GM18519 (cell line): Measurements from ENCODE around the gene FECH.
"Not testable (repeated sequence)": the region's sequence is repeated elsewhere in the genome, so short reads cannot be mapped to it uniquely, and the experiment has no call there.

ENCODE experiments used
- ATAC-seq: cut with Tn5 transposase; IDR thresholded peaks from one replicate; pipeline ENCODE4 v1.9.1; 2021; ENCODE audit warnings: mild to moderate bottlenecking, moderate library complexity; ENCODE audit not compliant: unreplicated experiment, low FRiP score

The FECH gene

DNA sequence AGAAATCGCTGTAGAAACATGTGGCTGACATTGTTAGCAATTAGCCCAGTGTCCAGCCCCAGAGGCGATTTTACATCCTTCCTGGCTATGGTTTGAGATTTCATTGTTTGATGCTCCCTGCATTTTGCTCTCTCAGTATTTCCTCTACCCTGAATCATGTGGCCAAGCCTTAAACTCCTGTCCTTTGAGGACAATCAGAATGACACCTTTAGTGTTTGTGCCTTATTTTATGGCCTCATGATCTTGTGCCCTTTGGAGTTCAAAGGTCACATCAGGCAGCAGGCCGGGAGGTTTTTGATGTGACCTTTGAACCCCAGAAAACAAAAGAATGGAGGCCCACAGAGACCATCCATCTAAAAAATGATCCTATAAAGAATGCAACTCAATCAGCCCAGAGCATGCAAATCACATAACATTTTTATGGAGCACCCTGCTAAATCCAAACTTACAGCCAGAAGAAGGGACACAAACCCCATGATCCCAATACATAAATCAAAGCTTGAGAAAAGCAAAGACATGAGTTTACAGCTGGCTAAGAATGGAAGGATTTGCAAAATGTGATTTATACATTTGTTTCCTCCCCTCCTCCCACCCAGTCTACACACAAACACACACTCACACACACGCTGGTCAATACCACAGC is 52.5 kb downstream of the FECH start:
- ATAC-seq, result no peak

DNA sequence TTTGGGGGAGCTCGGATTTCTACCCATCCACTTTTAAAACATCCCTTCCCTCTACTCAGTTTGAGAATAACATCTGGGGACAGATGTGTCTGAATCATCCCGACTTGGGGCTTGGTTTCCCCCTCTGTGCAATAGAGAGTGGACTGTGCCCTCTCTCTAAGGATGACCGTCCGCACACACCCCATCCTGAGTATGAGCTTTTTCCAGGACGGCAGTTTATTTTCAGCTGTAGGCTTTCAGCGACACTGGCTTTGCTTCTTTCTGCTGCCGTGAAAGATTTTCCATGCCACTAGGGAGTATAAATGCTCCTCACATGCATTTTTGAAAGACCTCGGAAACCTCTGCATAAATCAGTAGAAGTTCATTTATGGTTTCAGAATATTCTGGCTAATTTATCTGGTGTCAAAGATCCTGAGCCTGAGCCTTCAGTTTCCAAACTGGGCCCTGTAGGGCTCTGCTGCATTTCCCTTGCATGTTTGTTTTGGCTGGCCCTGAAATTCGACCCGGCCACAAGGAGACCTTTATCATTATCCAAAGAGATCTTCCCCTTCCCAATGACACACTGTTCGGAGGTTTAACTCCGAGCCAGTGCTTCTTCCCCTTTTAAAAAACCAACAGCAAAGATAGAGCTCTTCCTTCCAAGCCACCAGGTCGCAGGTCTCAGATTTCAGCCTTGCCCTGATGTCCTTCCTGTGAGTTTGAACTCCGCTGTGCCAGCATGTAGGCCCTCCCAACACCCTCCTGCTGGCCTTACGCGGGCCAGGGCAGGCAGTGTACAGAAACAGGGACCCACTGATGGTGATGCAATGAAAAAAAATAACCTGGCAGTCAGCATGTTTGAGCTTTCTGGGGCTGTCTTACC is 53.3 kb downstream of the FECH start:
- ATAC-seq, result no peak

DNA sequence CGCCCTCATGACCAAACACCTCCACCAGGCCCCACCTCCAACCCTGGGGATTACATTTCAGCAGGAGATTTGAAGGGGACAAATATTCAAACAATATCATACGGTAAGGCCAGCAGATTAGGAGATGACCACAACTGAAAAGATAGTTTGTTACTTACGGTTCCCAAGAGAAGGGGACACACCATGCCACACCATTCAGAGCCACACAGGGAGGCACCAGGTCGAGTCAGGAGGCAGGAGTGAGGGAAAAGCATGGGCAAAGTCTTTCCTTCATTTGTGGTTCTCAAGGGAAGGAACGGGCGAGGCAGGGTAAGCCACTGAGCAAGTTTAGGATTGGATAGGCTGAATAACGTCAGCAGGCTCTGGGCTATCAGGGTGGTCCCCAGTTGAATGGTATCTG is 57.4 kb downstream of the FECH start:
- ATAC-seq, result no peak

DNA sequence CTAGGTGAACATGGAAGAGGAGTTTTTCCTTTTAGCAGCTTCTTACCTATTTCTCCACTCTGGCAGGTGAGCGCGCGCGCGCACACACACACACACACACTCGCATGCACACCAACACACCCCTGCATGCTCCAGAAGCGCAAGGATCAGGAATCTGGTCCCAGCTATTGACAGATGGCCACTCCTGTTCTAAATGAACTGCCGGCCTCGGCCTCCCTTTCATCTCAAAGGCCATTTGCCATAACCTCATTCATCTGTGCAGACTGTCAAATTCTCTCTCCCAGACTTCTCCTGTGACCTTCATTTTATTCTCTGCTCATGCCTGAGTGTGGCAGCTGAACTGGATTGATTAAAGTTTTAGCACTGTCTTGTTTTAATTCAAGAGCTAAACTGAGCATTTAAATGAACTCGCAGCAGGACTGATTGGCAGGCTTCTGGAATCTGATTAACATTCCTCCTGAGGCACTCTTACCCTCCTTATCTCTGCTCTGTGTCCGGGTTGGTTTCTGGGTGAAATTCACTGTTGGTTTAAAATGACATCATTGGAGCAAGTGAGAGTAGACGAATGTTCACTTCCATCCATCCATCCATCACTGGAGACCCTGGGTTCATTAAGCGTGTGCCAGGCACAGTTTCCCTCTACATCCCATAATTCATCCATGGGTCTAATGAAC is 58.8 kb downstream of the FECH start:
- no peak for ATAC-seq

DNA sequence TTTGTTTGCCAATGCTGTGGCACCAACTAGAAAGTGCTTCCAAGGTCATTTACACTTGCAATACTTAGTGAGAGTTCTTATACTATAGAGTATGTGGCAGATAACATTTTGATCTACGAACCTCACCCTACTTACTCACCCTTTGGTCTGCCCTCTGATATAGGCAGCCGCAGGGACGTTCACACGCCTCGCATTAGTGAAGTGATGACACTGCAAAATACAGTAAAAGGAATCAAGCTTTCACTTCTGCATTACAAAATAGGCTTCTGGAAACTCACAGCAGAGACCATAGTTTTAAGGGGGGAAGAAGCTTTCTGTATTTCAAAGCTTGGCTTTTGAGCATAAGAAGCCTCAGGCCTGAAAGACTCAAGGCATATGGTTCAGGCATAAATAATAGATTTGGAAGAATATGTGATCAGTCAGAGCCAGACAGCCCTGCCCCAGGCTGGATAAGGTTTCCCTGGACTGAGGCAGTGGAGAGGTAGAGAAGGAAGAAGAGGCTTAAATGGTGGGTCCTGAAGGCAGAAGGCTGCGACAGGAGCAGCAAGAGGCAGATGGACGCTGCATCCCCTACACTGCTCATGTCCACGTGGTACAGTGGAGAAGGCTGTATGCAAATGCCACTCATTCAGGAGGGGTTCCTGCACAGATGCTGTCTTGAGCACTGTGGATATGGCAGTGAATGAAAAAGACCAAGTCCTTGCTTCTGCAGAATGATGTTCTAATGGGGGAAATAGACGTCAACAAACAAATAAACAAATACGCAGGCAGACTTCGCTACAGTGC is 63.1 kb downstream of the FECH start:
- peak; percentile 62 for ATAC-seq

DNA sequence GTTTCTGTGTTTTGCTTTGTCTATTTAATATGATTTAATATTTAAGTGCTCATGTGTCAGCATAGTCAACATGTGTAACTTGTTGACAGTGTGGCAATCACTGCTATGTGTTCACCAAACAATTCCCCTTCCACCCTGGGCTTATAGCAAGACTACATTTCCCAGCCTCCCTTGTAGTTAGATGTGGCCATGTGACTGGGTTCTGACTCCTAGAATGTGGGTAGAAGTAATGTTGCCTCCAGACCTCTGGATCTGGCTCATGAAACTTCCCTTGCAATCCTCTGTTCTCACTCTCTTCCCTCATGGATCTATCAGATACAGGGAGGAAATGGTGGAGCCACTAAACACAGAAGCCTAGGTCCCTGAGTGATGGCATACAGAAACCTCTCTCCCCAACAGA is 64.2 kb downstream of the FECH start:
- not testable (repeated sequence) for ATAC-seq

DNA sequence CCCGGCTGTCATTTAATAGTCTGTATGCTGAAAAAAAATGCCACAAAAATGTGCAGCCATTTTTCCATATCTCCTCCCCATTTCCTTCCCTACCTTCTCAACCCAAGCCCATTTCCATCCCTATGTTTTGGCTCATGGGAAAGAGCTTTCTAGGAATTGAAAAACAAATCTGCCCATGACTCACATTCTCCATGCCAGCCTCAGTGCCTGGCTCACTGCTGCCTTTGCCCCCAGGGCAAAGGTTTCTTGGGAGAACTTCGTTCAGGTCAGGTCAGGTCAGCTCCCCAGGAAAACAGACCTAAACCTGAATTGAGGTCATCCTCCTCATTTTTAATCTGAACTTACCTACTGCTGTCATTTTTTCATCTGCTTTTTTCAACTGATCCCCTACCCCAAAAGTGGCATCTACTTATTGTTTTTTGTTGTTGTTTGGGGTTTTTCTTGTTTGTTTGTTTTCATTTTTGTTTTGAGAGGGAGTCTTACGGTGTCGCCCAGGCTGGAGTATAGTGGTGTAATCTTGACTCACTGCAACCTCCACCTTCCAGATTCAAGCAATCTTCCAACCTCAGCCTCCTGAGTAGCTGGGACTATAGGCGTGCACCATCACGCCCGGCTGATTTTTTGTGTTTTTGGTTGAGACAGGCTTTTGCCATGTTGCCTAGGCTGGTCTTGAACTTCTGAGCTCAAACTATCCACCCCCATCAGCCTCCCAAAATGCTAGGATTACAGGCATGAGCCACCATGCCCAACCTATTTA is 66.7 kb downstream of the FECH start:
- ATAC-seq, result no peak

DNA sequence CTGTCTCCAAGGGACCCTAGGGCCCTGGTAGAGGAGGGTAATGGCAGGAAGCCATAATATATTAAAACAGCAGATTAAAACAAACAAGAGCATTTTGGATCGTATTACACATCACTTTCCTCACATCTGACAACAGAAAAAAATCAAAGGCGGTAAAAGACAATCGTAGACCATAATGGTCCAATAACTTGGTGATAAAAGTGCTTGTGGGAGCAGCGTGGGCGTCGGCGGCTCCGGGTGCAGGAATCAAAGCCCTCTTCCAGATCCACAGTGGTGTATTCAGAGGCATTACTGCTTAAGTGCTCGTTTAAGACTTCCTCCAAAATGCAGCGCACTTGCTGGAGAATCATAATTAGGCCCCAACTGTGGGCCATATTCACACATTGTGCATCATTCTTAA is 68.0 kb downstream of the FECH start:
- ATAC-seq, result no peak

DNA sequence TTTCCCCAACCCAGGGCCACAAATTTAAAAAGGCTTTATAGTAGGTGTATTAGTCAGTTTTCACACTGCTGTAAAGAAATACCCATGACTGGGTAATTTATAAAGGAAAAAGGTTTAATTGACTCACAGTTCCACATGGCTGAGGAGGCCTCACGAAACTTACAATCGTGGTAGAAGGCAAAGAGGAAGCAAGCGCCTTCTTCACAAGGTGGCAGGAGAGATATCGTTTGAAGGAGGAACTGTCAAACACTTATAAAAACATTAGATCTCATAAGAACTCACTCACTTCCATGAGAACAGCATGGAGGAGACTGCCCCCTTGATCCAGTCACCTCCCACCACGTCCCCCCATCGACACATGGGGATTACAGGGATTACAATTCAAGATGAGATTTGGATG is 70.4 kb downstream of the FECH start:
- no peak for ATAC-seq

DNA sequence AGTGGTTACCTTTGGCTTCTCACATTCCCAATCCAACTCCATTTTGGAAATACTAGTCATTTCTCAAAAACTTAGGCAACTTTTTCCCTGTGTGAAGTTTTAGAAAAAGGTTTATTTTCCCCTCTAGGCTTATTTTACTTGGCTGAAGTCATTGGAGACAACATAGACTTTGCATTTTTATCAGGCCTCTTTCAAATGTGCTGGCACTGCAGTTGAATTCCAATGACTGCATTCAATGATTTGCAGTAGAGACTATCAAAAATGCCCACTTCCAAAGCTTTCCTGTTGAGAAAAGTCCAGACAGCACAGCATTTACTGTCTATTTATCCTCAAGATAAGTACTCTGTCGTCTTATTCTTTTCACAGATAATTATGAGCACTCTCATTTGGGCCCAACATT is 81.3 kb downstream of the FECH start:
- no peak for ATAC-seq

DNA sequence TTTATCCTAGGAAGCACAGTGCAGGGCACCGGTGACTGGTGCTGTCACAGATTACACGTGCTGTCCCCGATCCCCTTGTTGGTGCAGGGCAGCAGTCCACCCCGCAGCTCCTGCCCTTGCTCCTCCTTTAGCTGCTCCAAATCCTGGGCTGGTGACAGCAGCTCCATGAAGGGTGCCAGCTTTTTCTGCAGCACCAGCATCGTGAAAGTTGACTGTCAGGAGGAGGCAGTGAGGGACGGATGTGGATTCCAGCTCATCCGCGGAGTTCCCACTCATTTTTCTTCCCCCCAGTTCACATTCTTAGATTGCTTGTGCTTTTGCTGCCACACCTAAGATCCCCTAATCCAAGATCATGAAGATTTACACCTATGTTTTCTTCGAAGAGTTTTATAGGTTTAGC is 83.9 kb downstream of the FECH start:
- ATAC-seq, result no peak

DNA sequence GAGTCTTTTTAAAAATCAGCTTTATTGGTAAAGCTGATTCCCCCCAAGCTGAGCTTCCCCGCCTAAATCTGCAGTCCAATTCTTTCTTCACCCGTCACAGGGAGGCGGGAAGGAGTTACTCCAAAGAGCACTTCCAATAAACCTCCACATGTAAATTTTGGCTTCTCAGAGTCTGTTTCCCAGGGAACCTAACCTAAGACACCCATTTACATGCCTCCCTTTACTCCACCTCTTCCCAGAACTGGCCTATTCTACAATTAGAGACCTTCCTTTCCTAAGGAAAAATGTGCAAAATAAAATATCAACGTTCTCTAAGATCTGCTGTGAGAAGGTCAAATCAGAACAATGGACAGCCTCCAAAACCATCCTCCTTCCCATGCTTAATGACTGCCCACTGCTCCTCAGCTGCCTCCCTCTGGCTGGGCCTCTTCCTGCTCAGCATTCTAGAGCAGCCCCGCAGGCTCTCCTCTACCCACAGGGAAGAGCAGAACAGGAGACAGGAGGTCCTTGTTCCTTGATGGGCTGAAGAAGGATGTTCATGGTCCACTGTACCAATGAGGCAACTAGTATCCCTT is 87.7 kb downstream of the FECH start:
- no peak for ATAC-seq
